GM18526 (cell line): ENCODE measurements around the gene METTL22.

ENCODE experiments used
- POLR2A ChIP-seq: IDR thresholded peaks from 3 replicates; pipeline ENCODE4 v1.6.1; 2011; ENCODE audit not compliant: insufficient read length; ENCODE audit errors: extremely low read depth

Gene METTL22

GRCh38 chr16:8621222-8621571 lies 301 bp upstream of the METTL22 start:
- no peak for TF ChIP-seq POLR2A

GRCh38 chr16:8622315-8622656 lies 788 bp downstream of the METTL22 start:
- TF ChIP-seq POLR2A = no peak

GRCh38 chr16:8623634-8624033 lies 2.1 kb downstream of the METTL22 start:
- TF ChIP-seq POLR2A = no peak

- TF ChIP-seq POLR2A = no peak
Observed at GRCh38 chr16:8625491-8626087, 4.1 kb downstream of the METTL22 start.

GRCh38 chr16:8626946-8627345 lies 5.4 kb downstream of the METTL22 start:
- no peak for TF ChIP-seq POLR2A

GRCh38 chr16:8627456-8627855 lies 6.0 kb downstream of the METTL22 start:
- no peak for TF ChIP-seq POLR2A

GRCh38 chr16:8628981-8629725 lies 7.7 kb downstream of the METTL22 start:
- no peak for TF ChIP-seq POLR2A

- TF ChIP-seq POLR2A = no peak
Observed at GRCh38 chr16:8630255-8630953, 8.9 kb downstream of the METTL22 start.

- no peak for TF ChIP-seq POLR2A
Observed at GRCh38 chr16:8631373-8631772, 9.9 kb downstream of the METTL22 start.

- no peak for TF ChIP-seq POLR2A
Observed at GRCh38 chr16:8631818-8632465, 10.4 kb downstream of the METTL22 start.

- TF ChIP-seq POLR2A = no peak
Observed at GRCh38 chr16:8632675-8633182, 11.2 kb downstream of the METTL22 start.

GRCh38 chr16:8634991-8635736 lies 13.7 kb downstream of the METTL22 start:
- no peak for TF ChIP-seq POLR2A

- TF ChIP-seq POLR2A = no peak
Observed at GRCh38 chr16:8639694-8640093, 18.2 kb downstream of the METTL22 start.

GRCh38 chr16:8641671-8642070 lies 20.2 kb downstream of the METTL22 start:
- TF ChIP-seq POLR2A = no peak

- no peak for TF ChIP-seq POLR2A
Observed at GRCh38 chr16:8642146-8642545, 20.6 kb downstream of the METTL22 start.
